Activated naive CD4-positive, alpha-beta T cell treated with anti-CD3 and anti-CD28 coated beads, Interleukin-2, amount 10 ng/mL, durations not matched to agents 7 days and 5 days (primary cell): ENCODE results near the gene PRSS3.
A peak's percentile ranks its signal among the peaks of the same experiment; 100 is the strongest.
"Not testable (repeated sequence)": the region's sequence is repeated elsewhere in the genome, so short reads cannot be mapped to it uniquely, and the experiment has no call there.

Experiments used
- CTCF ChIA-PET: fragments of 350-600 bp; sonication (Branson Sonifier 250); formaldehyde crosslinking; loops from one replicate; lab custom pipeline; 2021; ENCODE audit warnings: antibody characterized with exemption; lab: Charles Lee
- DNase-seq: peaks from one replicate; pipeline ENCODE4 v3.0.0-alpha.2; 2020
- H3K27ac Mint-ChIP-seq: one replicate; pipeline ENCODE4 v1.8.0; 2021; ENCODE audit warnings: mild to moderate bottlenecking, moderate library complexity, mixed read lengths
- H3K27me3 Mint-ChIP-seq: one replicate; pipeline ENCODE4 v1.8.0; 2021; ENCODE audit warnings: mild to moderate bottlenecking, mixed read lengths
- H3K36me3 Mint-ChIP-seq: one replicate; pipeline ENCODE4 v1.8.0; 2021; ENCODE audit warnings: mixed read lengths
- H3K4me1 Mint-ChIP-seq: one replicate; pipeline ENCODE4 v1.8.0; 2021; ENCODE audit warnings: mixed read lengths
- H3K4me3 Mint-ChIP-seq: one replicate; pipeline ENCODE4 v1.8.0; 2021; ENCODE audit warnings: mild to moderate bottlenecking, moderate library complexity, mixed read lengths
- H3K9me3 Mint-ChIP-seq: one replicate; pipeline ENCODE4 v1.8.0; 2021; ENCODE audit warnings: mixed read lengths

The PRSS3 gene

DNA sequence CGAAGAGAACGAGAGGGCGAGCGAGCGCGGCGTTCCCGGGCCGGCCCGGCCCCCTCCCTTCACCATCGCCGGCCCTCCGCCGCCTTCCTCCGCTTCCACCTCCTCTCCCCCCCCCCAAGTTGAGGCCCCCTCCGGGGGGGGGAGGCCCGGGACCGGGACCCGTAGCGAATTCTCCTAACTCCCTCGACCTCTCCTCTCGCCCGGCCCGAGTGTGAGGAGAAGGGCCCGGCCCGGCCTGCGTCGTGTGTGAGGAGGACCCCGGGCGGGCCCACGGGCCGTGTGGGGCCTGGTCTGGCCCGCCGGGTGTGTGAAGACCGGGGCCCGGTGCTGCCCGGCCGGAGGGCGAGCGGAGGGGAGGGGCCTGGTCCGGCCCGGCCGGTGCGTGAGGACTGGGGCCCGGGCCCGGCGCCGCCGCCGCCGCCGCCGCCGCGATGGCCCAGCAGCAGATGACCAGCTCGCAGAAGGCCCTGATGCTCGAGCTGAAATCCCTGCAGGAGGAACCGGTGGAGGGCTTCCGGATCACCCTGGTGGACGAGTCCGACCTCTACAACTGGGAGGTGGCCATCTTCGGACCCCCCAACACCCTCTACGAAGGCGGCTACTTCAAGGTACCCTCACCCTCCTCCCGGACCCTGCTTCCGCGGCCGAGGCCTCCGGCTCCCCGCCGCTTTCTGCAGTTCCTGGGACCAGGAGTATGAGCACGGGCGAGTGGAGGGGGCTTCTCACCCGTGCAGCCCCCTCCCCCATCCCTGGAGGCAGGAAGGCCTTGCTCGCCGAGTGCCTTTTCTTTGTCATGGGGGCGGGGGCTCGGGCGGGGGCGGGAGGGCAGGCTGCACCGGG lies 22.2 kb downstream of the PRSS3 start:
- H3K9me3 Mint-ChIP-seq, result no peaks in the 10 kb centered on the region
- peak overlapping the region; percentile 94 for H3K27ac Mint-ChIP-seq
- H3K4me3 Mint-ChIP-seq, result peak overlapping the region; percentile 97
- no peaks in the 10 kb centered on the region for H3K27me3 Mint-ChIP-seq
- peaks cover 11% of the 10 kb centered on the region for H3K36me3 Mint-ChIP-seq
- peaks cover 60% of the 10 kb centered on the region for H3K4me1 Mint-ChIP-seq
- peak; percentile 75 for DNase-seq
- CTCF ChIA-PET, result interaction anchor here (0.7 kb wide), 1 partner anchor 258 kb away, joined by 3 read pairs; no protein-coding TSS in a partner anchor

DNA sequence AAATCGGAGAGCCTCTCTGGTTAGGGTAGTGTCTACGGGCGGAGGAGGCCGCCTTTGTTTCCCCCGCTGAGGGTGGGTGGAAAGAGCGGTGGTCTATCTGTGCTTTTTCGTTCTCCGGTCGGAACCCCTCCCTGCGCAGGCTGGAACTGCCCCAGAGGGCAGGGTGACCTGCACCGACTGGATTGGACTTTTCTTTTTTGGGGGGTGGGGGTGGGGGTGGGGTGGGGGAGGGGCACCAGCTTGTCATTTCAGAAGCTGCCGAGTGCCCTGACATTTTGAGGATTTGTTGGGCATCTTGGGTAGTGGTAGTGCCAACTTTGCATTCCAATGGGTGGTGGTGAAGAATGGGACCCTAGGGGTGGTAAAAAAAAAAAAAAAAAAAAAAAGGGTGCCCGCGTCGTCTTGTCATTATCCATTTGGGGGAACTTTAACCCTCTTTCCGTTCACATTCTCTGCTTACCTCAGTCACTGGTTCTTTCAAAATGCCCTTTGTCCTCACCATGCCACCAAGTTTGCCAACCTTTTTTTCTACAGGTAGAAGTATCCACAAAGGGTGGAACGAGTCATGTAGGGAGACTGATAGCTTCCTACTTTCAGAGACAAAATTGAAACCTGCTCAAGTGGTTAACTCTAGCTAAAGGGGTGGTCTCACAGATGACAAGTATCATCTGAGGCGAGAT lies 22.9 kb downstream of the PRSS3 start:
- H3K36me3 Mint-ChIP-seq, result peaks cover 11% of the 10 kb centered on the region
- DNase-seq, result no peak
- peaks cover 59% of the 10 kb centered on the region for H3K4me1 Mint-ChIP-seq
- H3K9me3 Mint-ChIP-seq, result no peaks in the 10 kb centered on the region
- H3K27ac Mint-ChIP-seq, result peak overlapping the region; percentile 94
- CTCF ChIA-PET, result interaction anchor here (0.7 kb wide), 1 partner anchor 257 kb away, joined by 3 read pairs; no protein-coding TSS in a partner anchor
- H3K4me3 Mint-ChIP-seq, result peak overlapping the region; percentile 97
- no peaks in the 10 kb centered on the region for H3K27me3 Mint-ChIP-seq

DNA sequence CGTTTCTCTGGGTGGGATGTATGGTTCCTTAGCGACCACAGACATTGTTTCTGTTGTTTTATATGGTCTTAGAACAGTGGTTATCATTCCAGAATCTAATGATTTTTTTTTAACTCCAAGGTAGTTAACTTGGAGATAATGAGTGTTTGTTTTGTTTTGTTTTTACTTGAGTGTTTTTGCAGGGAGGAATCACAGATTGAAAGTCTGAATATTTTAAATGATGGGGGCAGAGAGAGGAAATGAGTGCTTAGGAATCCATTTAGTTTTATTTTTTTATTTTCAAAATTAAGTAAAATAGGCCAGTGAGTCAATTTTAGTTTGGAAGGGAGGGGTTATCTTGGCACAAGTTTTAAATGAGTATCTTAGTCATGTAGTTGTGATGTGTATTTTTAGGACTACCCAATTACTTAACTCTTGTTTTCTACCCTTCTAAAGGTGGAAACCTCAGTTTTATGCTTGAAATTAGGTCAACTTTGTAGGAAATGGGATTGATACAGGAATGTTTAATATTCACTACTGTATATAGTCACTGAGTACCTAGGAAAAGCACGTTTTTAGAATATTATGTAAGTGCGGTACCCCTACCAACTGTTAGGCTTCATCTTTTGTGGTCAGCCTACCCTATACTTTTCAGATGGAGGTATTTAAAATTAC lies 23.6 kb downstream of the PRSS3 start:
- H3K4me3 Mint-ChIP-seq, result peak overlapping the region; percentile 97
- DNase-seq, result no peak
- CTCF ChIA-PET, result no interaction called here
- H3K27ac Mint-ChIP-seq, result peak overlapping the region; percentile 94
- H3K27me3 Mint-ChIP-seq, result no peaks in the 10 kb centered on the region
- no peaks in the 10 kb centered on the region for H3K9me3 Mint-ChIP-seq
- H3K36me3 Mint-ChIP-seq, result peaks cover 14% of the 10 kb centered on the region
- H3K4me1 Mint-ChIP-seq, result peaks cover 59% of the 10 kb centered on the region

DNA sequence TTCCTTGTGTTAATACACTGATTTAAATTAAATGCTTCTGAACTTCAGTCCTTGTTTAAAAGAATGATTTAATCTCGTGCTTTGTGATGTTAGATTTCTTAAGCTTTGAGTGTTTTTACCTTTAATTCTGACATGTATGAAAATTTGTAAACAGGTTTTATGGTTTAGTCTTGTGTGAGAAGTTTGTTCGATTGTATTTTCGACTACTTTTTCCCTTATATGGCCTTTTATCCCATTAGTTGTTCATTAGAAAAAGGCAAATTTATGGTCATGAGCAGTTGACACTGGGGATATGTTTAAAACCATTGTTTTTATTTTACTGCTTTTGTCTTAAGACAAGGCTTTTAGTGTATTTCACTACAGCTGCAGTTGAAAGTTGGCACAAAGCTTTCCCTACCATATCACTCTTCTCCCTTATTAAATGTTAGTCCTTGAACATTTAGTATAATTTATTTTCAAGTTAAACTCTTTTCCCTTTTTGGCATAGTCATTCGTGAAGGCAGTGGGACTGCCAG lies 24.9 kb downstream of the PRSS3 start:
- no peak overlapping the region for H3K27ac Mint-ChIP-seq
- CTCF ChIA-PET, result no interaction called here
- H3K27me3 Mint-ChIP-seq, result no peaks in the 10 kb centered on the region
- peaks cover 16% of the 10 kb centered on the region for H3K36me3 Mint-ChIP-seq
- H3K4me1 Mint-ChIP-seq, result peaks cover 45% of the 10 kb centered on the region
- H3K4me3 Mint-ChIP-seq, result peak overlapping the region; percentile 34
- no peaks in the 10 kb centered on the region for H3K9me3 Mint-ChIP-seq
- no peak for DNase-seq

DNA sequence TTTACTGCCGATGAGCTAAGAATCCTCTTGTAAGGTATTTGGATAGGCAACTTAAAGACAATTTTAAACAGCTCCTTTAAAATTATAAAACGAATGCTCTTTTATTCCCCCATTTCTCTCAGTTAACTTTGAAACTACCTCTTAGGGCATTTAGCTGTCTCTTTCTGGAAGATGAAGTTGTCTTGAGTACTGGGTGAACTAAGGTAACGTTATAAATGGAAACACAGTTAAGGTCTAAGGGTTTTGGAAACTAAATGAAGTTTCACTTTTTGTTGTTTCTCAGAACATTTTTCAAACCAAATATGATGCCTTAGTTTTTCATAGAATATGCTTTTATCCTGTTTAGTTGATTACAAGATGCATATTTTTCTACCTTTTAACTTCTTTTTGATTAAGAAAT lies 28.4 kb downstream of the PRSS3 start:
- Mint-ChIP-seq H3K4me3 (no peak overlapping the region), H3K27me3 (no peaks in the 10 kb centered on the region), H3K4me1 (peaks cover 30% of the 10 kb centered on the region), H3K9me3 (no peaks in the 10 kb centered on the region), H3K27ac (no peak overlapping the region), H3K36me3 (peaks cover 11% of the 10 kb centered on the region)
- no peak for DNase-seq
- CTCF ChIA-PET, result no interaction called here

DNA sequence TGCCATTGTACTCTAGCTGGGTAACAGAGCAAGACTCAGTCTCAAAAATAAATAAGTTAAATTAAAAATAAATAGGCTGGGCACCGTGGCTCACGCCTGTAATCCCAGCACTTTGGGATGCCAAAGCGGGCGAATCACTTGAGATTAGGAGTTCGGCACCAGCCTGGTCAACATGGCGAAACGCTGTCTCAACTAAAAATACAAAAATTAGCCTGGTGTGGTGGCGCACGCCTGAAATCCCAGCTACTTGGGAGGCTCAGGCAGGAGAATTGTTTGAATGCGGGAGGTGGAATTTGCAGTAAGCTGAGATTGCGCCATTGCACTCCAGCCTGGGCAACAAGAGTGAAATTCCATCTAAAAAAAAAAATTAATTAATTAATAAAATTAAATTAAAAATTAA lies 31.9 kb downstream of the PRSS3 start:
- H3K27me3 Mint-ChIP-seq, CTCF ChIA-PET: not testable (repeated sequence)

DNA sequence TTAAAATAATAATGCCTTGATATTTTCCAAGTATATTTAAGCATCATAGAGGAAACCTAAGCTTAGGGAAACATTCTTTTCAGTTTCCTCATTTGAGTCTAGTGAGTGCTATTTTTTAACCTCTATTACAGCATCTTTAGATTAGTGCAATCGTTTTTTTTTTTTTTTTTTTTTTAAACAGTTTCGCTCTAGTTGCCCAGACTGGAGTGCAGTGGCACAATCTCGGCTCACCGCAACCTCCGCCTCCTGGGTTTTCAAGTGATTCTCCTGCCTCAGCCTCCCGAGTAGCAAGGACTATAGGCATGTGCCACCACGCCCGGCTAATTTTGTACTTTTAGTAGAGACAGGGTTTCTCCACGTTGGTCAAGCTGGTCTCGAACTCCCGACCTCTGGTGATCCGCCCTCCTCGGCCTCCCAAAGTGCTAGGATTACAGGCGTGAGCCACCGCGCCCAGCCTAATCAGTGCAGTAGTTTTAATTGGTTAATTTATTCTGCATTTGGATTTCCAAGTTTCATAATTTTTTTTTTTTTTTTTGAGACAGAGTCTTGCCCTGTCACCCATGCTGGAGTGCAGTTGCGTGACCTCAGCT lies 34.4 kb downstream of the PRSS3 start:
- H3K9me3 Mint-ChIP-seq, H3K36me3 Mint-ChIP-seq, H3K4me1 Mint-ChIP-seq, H3K27ac Mint-ChIP-seq, CTCF ChIA-PET, H3K4me3 Mint-ChIP-seq, DNase-seq, H3K27me3 Mint-ChIP-seq: not testable (repeated sequence)

More for the DNA sequence above, 31.9 kb downstream of the PRSS3 start:
- not testable (repeated sequence) for H3K9me3 Mint-ChIP-seq, H3K27ac Mint-ChIP-seq, H3K4me1 Mint-ChIP-seq, H3K4me3 Mint-ChIP-seq, DNase-seq, H3K36me3 Mint-ChIP-seq

DNA sequence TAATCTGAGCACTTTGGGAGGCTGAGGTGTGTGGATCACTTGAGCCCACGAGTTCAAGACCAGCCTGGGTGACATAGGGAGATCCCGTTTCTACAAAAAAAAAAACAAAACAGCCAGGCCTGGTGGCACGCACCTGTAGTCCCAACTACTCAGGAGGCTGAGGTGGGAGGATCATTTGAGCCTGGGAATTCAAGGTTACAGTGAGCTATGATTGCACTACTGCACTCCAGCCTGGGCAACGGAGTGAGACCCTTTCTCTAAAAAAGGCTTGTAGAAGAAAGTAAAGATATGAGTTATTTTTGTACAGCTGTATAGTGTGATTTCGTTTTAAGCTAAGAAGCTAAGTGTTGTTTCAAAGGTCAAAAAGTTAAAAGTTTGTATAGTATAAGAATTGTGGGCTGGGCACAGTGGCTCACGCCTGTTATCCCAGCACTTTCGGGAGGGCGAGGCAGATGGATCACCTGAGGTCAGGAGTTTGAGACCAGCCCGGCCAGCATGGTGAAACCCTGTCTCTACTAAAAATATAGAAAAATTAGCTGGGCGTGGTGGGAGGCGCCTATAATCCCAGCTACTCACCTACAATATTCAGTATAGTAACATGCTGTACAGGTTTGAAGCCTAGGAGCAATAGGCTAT lies 40.4 kb downstream of the PRSS3 start:
- Mint-ChIP-seq H3K4me3 (no peak overlapping the region), H3K36me3 (peaks cover 4% of the 10 kb centered on the region), H3K4me1 (peaks cover 14% of the 10 kb centered on the region), H3K27me3 (no peaks in the 10 kb centered on the region), H3K27ac (no peak overlapping the region), H3K9me3 (no peaks in the 10 kb centered on the region)
- no peak for DNase-seq
- CTCF ChIA-PET, result no interaction called here

DNA sequence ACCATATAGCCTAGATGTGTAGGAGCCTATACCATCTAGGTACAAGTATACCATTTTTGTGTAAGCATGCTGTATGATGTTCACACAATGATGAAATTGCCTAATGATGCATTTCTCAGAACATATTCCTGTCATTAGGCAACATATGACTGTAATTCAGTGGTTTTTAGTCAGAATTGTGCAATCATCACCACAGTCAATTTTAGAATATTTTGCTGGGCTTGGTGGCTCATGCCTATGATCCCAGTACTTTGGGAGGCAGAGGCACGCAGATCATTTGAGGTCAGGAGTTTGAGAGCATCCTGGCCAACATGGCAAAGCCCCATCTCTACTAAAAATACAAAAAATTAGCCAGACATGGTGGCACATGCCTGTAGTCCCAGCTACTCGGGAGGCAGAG lies 40.9 kb downstream of the PRSS3 start:
- peaks cover 14% of the 10 kb centered on the region for H3K4me1 Mint-ChIP-seq
- H3K9me3 Mint-ChIP-seq, H3K27ac Mint-ChIP-seq, H3K36me3 Mint-ChIP-seq, H3K4me3 Mint-ChIP-seq, CTCF ChIA-PET, H3K27me3 Mint-ChIP-seq, DNase-seq: not testable (repeated sequence)

DNA sequence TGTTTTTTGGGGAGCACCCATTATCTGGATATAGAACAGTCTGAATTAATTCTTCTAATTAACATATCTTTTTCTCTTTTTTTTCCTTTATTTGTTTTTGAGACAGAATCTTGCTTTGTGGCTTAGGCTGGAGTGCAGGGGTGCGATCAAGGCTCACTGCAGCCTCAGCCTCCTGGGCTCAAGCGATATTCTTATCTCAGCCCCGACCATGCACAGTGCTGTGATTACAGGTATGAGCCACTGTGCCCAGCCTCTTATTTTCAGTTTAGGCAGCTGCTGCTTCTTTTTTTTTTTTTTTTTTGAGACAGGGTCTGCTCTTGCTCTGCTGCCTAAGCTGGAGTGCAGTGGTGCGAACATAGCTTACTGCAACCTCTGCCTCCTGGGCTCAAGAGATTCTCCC lies 41.8 kb downstream of the PRSS3 start:
- H3K4me3 Mint-ChIP-seq, result no peak overlapping the region

DNA sequence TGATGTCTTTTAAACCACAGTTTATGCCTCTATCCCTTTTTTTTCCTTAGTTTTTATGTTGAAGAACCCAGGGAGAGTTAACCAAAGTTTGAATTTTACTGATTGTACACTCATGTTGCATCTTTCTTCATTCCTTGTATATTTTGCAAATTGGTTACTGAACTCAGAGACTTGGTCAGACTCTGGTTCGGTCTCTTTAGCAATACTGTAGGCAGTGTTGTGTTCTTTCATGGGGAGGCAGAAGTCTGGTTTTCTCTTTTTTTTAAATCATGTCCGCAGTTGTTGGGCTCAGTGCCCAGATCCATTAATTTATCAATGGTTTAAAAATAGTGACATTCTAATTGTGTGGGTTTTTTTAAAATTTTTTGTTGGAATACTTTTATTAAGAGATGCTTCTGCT lies 45.0 kb downstream of the PRSS3 start:
- peaks cover 15% of the 10 kb centered on the region for H3K4me1 Mint-ChIP-seq
- no peaks in the 10 kb centered on the region for H3K9me3 Mint-ChIP-seq
- no peak for DNase-seq
- H3K27me3 Mint-ChIP-seq, result no peaks in the 10 kb centered on the region
- H3K4me3 Mint-ChIP-seq, result no peak overlapping the region
- H3K36me3 Mint-ChIP-seq, result peaks cover 5% of the 10 kb centered on the region
- CTCF ChIA-PET, result no interaction called here
- H3K27ac Mint-ChIP-seq, result no peak overlapping the region

More for the DNA sequence above, 41.8 kb downstream of the PRSS3 start:
- DNase-seq, result no peak
- CTCF ChIA-PET, result interaction anchor here (0.6 to 0.7 kb wide), 2 partner anchors 24 to 59 kb away, joined by 3 read pairs; no protein-coding TSS in a partner anchor
- H3K36me3 Mint-ChIP-seq, result peaks cover 5% of the 10 kb centered on the region
- peaks cover 14% of the 10 kb centered on the region for H3K4me1 Mint-ChIP-seq
- no peak overlapping the region for H3K27ac Mint-ChIP-seq
- no peaks in the 10 kb centered on the region for H3K27me3 Mint-ChIP-seq
- no peaks in the 10 kb centered on the region for H3K9me3 Mint-ChIP-seq

DNA sequence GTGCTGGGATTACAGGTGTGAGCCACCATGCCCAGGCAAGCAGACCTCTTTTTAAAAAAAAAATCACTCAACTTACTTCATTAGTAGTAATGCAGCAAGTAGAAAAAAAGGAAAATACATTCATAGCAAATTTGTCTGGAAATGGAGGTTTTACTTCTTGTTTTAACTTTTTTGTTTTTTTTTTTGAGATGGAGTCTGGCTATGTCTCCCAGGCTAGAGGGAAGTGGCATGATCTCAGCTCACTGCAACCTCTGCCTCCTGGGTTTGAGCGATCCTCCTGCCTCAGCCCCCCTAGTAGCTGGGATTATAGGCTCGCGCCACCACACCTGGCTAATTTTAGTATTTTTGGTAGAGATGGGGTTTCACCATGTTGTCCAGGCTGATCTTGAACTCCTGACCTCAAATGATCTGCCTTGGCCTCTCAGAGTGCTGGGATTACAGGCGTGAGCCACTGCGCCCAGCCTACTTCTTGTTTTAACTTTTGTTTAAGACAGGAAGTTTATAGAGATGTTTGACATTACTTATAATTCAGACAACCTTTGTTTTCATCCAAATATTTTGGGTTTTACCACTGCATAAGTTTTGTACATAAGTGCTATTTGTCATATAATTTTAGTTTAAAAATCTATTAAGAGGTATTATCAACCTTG lies 48.1 kb downstream of the PRSS3 start:
- no peaks in the 10 kb centered on the region for H3K27me3 Mint-ChIP-seq
- no peak overlapping the region for H3K27ac Mint-ChIP-seq
- H3K4me3 Mint-ChIP-seq, result no peak overlapping the region
- peaks cover 26% of the 10 kb centered on the region for H3K4me1 Mint-ChIP-seq
- H3K36me3 Mint-ChIP-seq, result peaks cover 5% of the 10 kb centered on the region
- no peaks in the 10 kb centered on the region for H3K9me3 Mint-ChIP-seq
- DNase-seq, result no peak
- CTCF ChIA-PET, result interaction anchor here (1.0 kb wide), 1 partner anchor 29 kb away, joined by 3 read pairs; no protein-coding TSS in a partner anchor

DNA sequence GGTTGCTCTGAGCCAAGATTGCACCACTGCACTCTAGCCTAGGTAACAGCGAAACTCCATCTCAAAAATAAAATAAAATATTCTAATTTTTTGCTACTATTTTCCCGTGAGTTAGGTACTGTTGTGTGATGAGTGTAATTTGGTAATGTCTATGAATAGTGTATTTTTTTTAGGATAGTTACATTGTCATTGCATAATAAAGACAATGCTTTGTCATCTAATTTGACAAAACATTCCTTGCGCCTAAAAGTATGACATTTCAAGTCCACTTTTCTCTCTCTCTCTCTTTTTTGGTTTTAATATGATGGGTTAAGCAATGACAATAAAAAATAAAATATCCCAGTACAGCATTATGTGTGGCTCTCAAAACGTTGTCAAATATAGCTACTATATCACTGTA lies 50.9 kb downstream of the PRSS3 start:
- Mint-ChIP-seq H3K36me3 (peaks cover 4% of the 10 kb centered on the region), H3K9me3 (no peaks in the 10 kb centered on the region), H3K27ac (no peak overlapping the region), H3K27me3 (no peaks in the 10 kb centered on the region), H3K4me1 (peaks cover 33% of the 10 kb centered on the region), H3K4me3 (no peak overlapping the region)
- CTCF ChIA-PET, result no interaction called here
- DNase-seq, result no peak
